Heart left ventricle (tissue), 13 donors: ENCODE measurements around the gene CCNY.
"Not testable (repeated sequence)": the region's sequence is repeated elsewhere in the genome, so short reads cannot be mapped to it uniquely, and the experiment has no call there.

Experiments
- CTCF ChIP-seq, 12 donors: fragments of 200-600 bp; sonication (generic) in 4 of 12; IDR thresholded peaks; one replicate each; pipeline versions ENCODE4 v1.5.0 to v1.8.0; 2018 to 2022; ENCODE audit warnings: antibody characterized with exemption in 12 of 12, mild to moderate bottlenecking in 5 of 12
- POLR2A ChIP-seq, 2 donors: fragments of 450-650 bp; IDR thresholded peaks; one replicate each; pipeline ENCODE4 v1.6.1; 2017; ENCODE audit warnings: antibody characterized with exemption in 2 of 2, mild to moderate bottlenecking in 2 of 2, moderate library complexity in 2 of 2
- donor health status: ischemic (EF 13 %, LVEDD 7.1; RV severe dilation, severe dysfunction).
- donor health status: DM: no; HTN: yes; CAD: no.
- donor health status: DM: no; HTN: no; CAD: no.
- donor health status: ischemic (EF 25% LVEDD 6.9; RV normal size, moderate dysfunction).
- donor health status: ischemic (EF 25% LVEDD 5.7; RV mildly dilated, moderate dysfunction).
- donor health status: ischemic (EF 35%, LVEDD 5.7; RV mildly dilated, moderate dysfunction).
- donor health status: nonischemic (EF 11% LVEDD 7.7; RV severe dilation, severe dysfunction).
- donor health status: DM: yes; HTN: yes; CAD: no.
- donor health status: PGD.
- donor health status: ischemic (EF 29% LVEDD 5.4; RV normal size, mild dysfunction).
- donor health status: nonischemic (EF 23%, LVEDD 6.1; RV moderate dilation, normal function).

GRCh38 chr10:35404077-35404476 is 67.8 kb downstream of the CCNY start:
- not testable (repeated sequence) for TF ChIP-seq CTCF, POLR2A (IDR thresholded peaks at IDR 0.05)
